WTC11 (cell line): ENCODE measurements around the gene KCNG4. TPM values are rescaled to one million over a fixed set of nuclear protein-coding genes. Genes with fewer than 3 reads are reported as not detected.

Source experiments
- ATAC-seq: fragments of 200-7000 bp; cut with Tn5 transposase; 2 replicates; pipeline ENCODE4 v1.10.0; 2021; ENCODE audit warnings: mild to moderate bottlenecking, moderate library complexity
- CTCF ChIA-PET: fragments of 300-600 bp; sonication (Branson Sonifier 250); formaldehyde crosslinking; loops from one replicate; lab custom pipeline; 2021; ENCODE audit warnings: antibody characterized with exemption; lab: Charles Lee
- POLR2A ChIA-PET: fragments of 350-600 bp; sonication (Branson Sonifier 250); formaldehyde crosslinking; loops from one replicate; lab custom pipeline; 2021; ENCODE audit warnings: antibody characterized with exemption; lab: Charles Lee
- DNase-seq: peaks from one replicate; pipeline ENCODE4 v3.0.0; 2021; ENCODE audit warnings: low spot score
- H3K27ac Mint-ChIP-seq: 2 replicates; pipeline ENCODE4 v1.8.0; 2021; ENCODE audit warnings: mixed read lengths
- H3K27me3 Mint-ChIP-seq: 2 replicates; pipeline ENCODE4 v1.8.0; 2021; ENCODE audit warnings: low read depth, mild to moderate bottlenecking, moderate library complexity, mixed read lengths
- H3K36me3 Mint-ChIP-seq: 2 replicates; pipeline ENCODE4 v1.8.0; 2021; ENCODE audit warnings: mixed read lengths
- H3K4me1 Mint-ChIP-seq: 2 replicates; pipeline ENCODE4 v1.8.0; 2022; ENCODE audit warnings: mixed read lengths
- H3K4me3 Mint-ChIP-seq: 2 replicates; pipeline ENCODE4 v1.8.0; 2021; ENCODE audit warnings: mild to moderate bottlenecking, moderate library complexity, mixed read lengths
- H3K9me3 Mint-ChIP-seq: 2 replicates; pipeline ENCODE4 v1.8.0; 2021; ENCODE audit warnings: mixed read lengths
- AFF4 ChIP-seq: sonication (generic); formaldehyde crosslinking; IDR thresholded peaks from 2 replicates; pipeline ENCODE4 v1.8.1; 2023; ENCODE audit warnings: mild to moderate bottlenecking, missing genetic modification reagents, borderline replicate concordance
- ATF1 ChIP-seq: sonication (generic); formaldehyde crosslinking; IDR thresholded peaks from 2 replicates; pipeline ENCODE4 v1.8.1; 2023; ENCODE audit warnings: mild to moderate bottlenecking, moderate library complexity, missing genetic modification reagents
- CREM ChIP-seq: sonication (generic); formaldehyde crosslinking; IDR thresholded peaks from 2 replicates; pipeline ENCODE4 v1.8.1; 2022; ENCODE audit warnings: mild to moderate bottlenecking, missing genetic modification reagents, moderate library complexity
- FOXJ3 ChIP-seq: sonication (generic); formaldehyde crosslinking; IDR thresholded peaks from 2 replicates; pipeline ENCODE4 v1.9.0; 2021; ENCODE audit warnings: missing genetic modification reagents, mild to moderate bottlenecking, borderline replicate concordance
- IRF1 ChIP-seq: sonication (generic); formaldehyde crosslinking; IDR thresholded peaks from 2 replicates; pipeline ENCODE4 v1.8.0; 2023; ENCODE audit warnings: missing genetic modification reagents
- JAZF1 ChIP-seq: fragments of 250-450 bp; sonication (Bioruptor Pico); IDR thresholded peaks from 2 replicates; pipeline ENCODE4 v1.9.0; 2021; ENCODE audit warnings: moderate library complexity, mild to moderate bottlenecking, inconsistent platforms
- MLX ChIP-seq: sonication (generic); formaldehyde crosslinking; IDR thresholded peaks from 2 replicates; pipeline ENCODE4 v1.8.1; 2023; ENCODE audit warnings: mild to moderate bottlenecking, missing genetic modification reagents, moderate library complexity
- NR3C1 ChIP-seq: sonication (generic); formaldehyde crosslinking; conservative IDR thresholded peaks from 2 replicates; pipeline ENCODE4 v1.8.1; 2023; ENCODE audit warnings: low read depth, mild to moderate bottlenecking, missing genetic modification reagents
- RELA ChIP-seq: sonication (generic); formaldehyde crosslinking; IDR thresholded peaks from 2 replicates; pipeline ENCODE4 v1.8.1; 2022; ENCODE audit warnings: missing genetic modification reagents, mild to moderate bottlenecking, borderline replicate concordance
- SMAD4 ChIP-seq: sonication (generic); formaldehyde crosslinking; IDR thresholded peaks from 2 replicates; pipeline ENCODE4 v1.8.0; 2022; ENCODE audit warnings: mild to moderate bottlenecking, missing genetic modification reagents
- SOX15 ChIP-seq: fragments of 250-450 bp; sonication (Bioruptor Pico); IDR thresholded peaks from 2 replicates; pipeline ENCODE4 v1.9.0; 2021; ENCODE audit warnings: mild to moderate bottlenecking
- SP1 ChIP-seq: sonication (generic); formaldehyde crosslinking; conservative IDR thresholded peaks from 2 replicates; pipeline ENCODE4 v1.8.1; 2022; ENCODE audit warnings: missing genetic modification reagents
- STAT6 ChIP-seq: sonication (generic); formaldehyde crosslinking; conservative IDR thresholded peaks from 2 replicates; pipeline ENCODE4 v1.8.1; 2023; ENCODE audit warnings: mild to moderate bottlenecking, low read depth, missing genetic modification reagents, moderate library complexity
- ZNF263 ChIP-seq: sonication (generic); formaldehyde crosslinking; IDR thresholded peaks from 2 replicates; pipeline ENCODE4 v1.8.1; 2022; ENCODE audit warnings: low read depth, mild to moderate bottlenecking, moderate library complexity, missing genetic modification reagents
- ZNF317 ChIP-seq: sonication (generic); formaldehyde crosslinking; IDR thresholded peaks from 2 replicates; pipeline ENCODE4 v1.8.1; 2023; ENCODE audit warnings: low read depth, mild to moderate bottlenecking, moderate library complexity, missing genetic modification reagents, borderline replicate concordance
- ZNF416 ChIP-seq: fragments of 250-450 bp; sonication (Bioruptor Pico); IDR thresholded peaks from 2 replicates; pipeline ENCODE4 v1.9.0; 2021; ENCODE audit warnings: mild to moderate bottlenecking, inconsistent platforms
- total RNA-seq: library from RNA; stranded (reverse); gene quantifications from 3 replicates; pipeline ENCODE4 v1.2.3, GENCODE V29; 2021

KCNG4 gene
- total RNA-seq, 1 experiment from 2014 or later: not detected

GRCh38 chr16:84195201-84196093 is 44.4 kb downstream of the KCNG4 start:
- Mint-ChIP-seq H3K9me3 (no peaks in the 10 kb centered on the region), H3K4me3 (no peak overlapping the region), H3K27ac (no peak overlapping the region), H3K27me3 (no peaks in the 10 kb centered on the region; the same call in 1 of the 2 replicates), H3K4me1 (0 out of 2 replicates have a peak, but pooled peaks cover 3% of the 10 kb centered on the region), H3K36me3 (no peaks in the 10 kb centered on the region)
- no peak for DNase-seq
- no peak for TF ChIP-seq FOXJ3 (CRISPR knock-in tag)
- TF ChIP-seq SOX15 (CRISPR knock-in tag): no peak
- POLR2A ChIA-PET: no interaction called here
- no peak for ATAC-seq
- CTCF ChIA-PET: interaction anchor here (0.8 to 2.0 kb wide), 6 partner anchors 8 to 113 kb away, joined by 3 to 10 read pairs (median 4); partner anchors contain the start of gene TAF1C

- ChIA-PET CTCF (interaction anchor here (0.9 to 1.9 kb wide), 3 partner anchors 13 to 113 kb away, joined by 3 to 4 read pairs (median 4); no protein-coding TSS in a partner anchor), POLR2A (no interaction called here)
- Mint-ChIP-seq H3K36me3 (no peaks in the 10 kb centered on the region), H3K4me1 (0 out of 2 replicates have a peak, but pooled peaks cover 3% of the 10 kb centered on the region), H3K9me3 (no peaks in the 10 kb centered on the region), H3K27me3 (no peaks in the 10 kb centered on the region; the same call in 1 of the 2 replicates), H3K4me3 (no peak overlapping the region), H3K27ac (no peak overlapping the region)
- ATAC-seq (no peak), DNase-seq (no peak)
- TF ChIP-seq JAZF1 (CRISPR knock-in tag) (no peak), SMAD4 (no peak), CREM (CRISPR knock-in tag) (no peak), IRF1 (CRISPR knock-in tag) (no peak), RELA (CRISPR knock-in tag) (no peak)
- TF ChIP-seq, all 79 proteins: peak for 0
Observed at GRCh38 chr16:84194470-84195200, 45.2 kb downstream of the KCNG4 start.

- Mint-ChIP-seq H3K27ac (no peak overlapping the region), H3K4me1 (0 out of 2 replicates have a peak, but pooled peaks cover under 1% of the 10 kb centered on the region), H3K27me3 (no peaks in the 10 kb centered on the region; the same call in none of the 2 replicates), H3K4me3 (no peak overlapping the region), H3K36me3 (no peaks in the 10 kb centered on the region), H3K9me3 (no peaks in the 10 kb centered on the region)
- POLR2A ChIA-PET: no interaction called here
- CTCF ChIA-PET: interaction anchor here (1.4 kb wide), 1 partner anchor 114 kb away, joined by 4 read pairs; no protein-coding TSS in a partner anchor
- no peak for ATAC-seq
- DNase-seq: no peak
- no peak for TF ChIP-seq STAT6 (CRISPR knock-in tag)
- TF ChIP-seq NR3C1 (CRISPR knock-in tag): no peak
- no peak for TF ChIP-seq ZNF416 (CRISPR knock-in tag)
- TF ChIP-seq SMAD4: no peak
- no peak for TF ChIP-seq ZNF263 (CRISPR knock-in tag)
- no peak for TF ChIP-seq SP1
- no peak for TF ChIP-seq MLX (CRISPR knock-in tag)
- no peak for TF ChIP-seq ATF1 (CRISPR knock-in tag)
- TF ChIP-seq AFF4 (CRISPR knock-in tag): no peak
- TF ChIP-seq ZNF317 (CRISPR knock-in tag): no peak
Observed at GRCh38 chr16:84194018-84194417, 45.8 kb downstream of the KCNG4 start.
